ENCODE results near the gene ANKRD44. TPM values are rescaled to one million over a fixed set of nuclear protein-coding genes. Genes with fewer than 3 reads are reported as not detected.

Gene ANKRD44
- total RNA-seq, 4 donors from 2014 or later: 9.1 to 20.8 (median 14.9) TPM

GRCh38 chr2:197107291-197108269, 203.0 kb downstream of the ANKRD44 start:
- no peak overlapping the region for H3K4me3 ChIP-seq (ENCODE audit: low read depth, poor library complexity, severe bottlenecking)
- TF ChIP-seq POLR2A (IDR thresholded peaks at IDR 0.05) (no peak), CTCF (IDR thresholded peaks at IDR 0.05) (no peak)
- WGBS, 2 donors: 51 to 60% methylated on average over 2 of the region's 2 CpGs
- intact Hi-C loops (cut with DNase I; ENCODE audit: low total_unique reads): no loop called here
- DNase-seq (ENCODE audit: low spot score in 2 of 2): no peak

GRCh38 chr2:197103363-197103762, 207.2 kb downstream of the ANKRD44 start:
- WGBS, 2 donors: 91 to 94% methylated on average over 1 of the region's 1 CpG
- intact Hi-C loops (cut with DNase I; ENCODE audit: low total_unique reads): no loop called here
- no peak for TF ChIP-seq CTCF (IDR thresholded peaks at IDR 0.05)
- no peak for TF ChIP-seq POLR2A (IDR thresholded peaks at IDR 0.05)
- no peak for DNase-seq (ENCODE audit: low spot score in 2 of 2)
- no peak overlapping the region for H3K4me3 ChIP-seq (ENCODE audit: low read depth, poor library complexity, severe bottlenecking)

- TF ChIP-seq CTCF (IDR thresholded peaks at IDR 0.05) (no peak), POLR2A (IDR thresholded peaks at IDR 0.05) (no peak)
- no peak for DNase-seq (ENCODE audit: low spot score in 2 of 2)
- no peak overlapping the region for H3K4me3 ChIP-seq (ENCODE audit: low read depth, poor library complexity, severe bottlenecking)
- intact Hi-C loops (cut with DNase I; ENCODE audit: low total_unique reads): no loop called here
- WGBS, 2 donors: 69 to 80% methylated on average over 1 of the region's 1 CpG
Measured at GRCh38 chr2:197102231-197102630, 208.3 kb downstream of the ANKRD44 start.

GRCh38 chr2:197101519-197101918, 209.1 kb downstream of the ANKRD44 start:
- no peak for TF ChIP-seq POLR2A (IDR thresholded peaks at IDR 0.05)
- TF ChIP-seq CTCF (IDR thresholded peaks at IDR 0.05): no peak
- DNase-seq (ENCODE audit: low spot score in 2 of 2): no peak
- H3K4me3 ChIP-seq (ENCODE audit: low read depth, poor library complexity, severe bottlenecking): no peak overlapping the region
- 97% methylated on average over 2 of the region's 2 CpGs for WGBS, 2 donors
- intact Hi-C loops (cut with DNase I; ENCODE audit: low total_unique reads): no loop called here

GRCh38 chr2:197097578-197098366, 212.8 kb downstream of the ANKRD44 start:
- H3K4me3 ChIP-seq (ENCODE audit: low read depth, poor library complexity, severe bottlenecking): no peak overlapping the region
- DNase-seq (ENCODE audit: low spot score in 2 of 2): no peak
- TF ChIP-seq CTCF (IDR thresholded peaks at IDR 0.05) (no peak), POLR2A (IDR thresholded peaks at IDR 0.05) (no peak)
- 62 to 81% methylated on average over 7 of the region's 7 CpGs for WGBS, 2 donors
- intact Hi-C loops (cut with DNase I; ENCODE audit: low total_unique reads): loop anchor here (1.0 kb wide), 1 partner anchor 17 kb away; no protein-coding TSS in a partner anchor
